ENCODE measurements around the gene TGFBR2. TPM values are rescaled to one million over a fixed set of nuclear protein-coding genes. Genes with fewer than 3 reads are reported as not detected.

TGFBR2 gene
- polyA plus RNA-seq, 3 donors = 46.6 to 60.3 (median 57.0) TPM

DNA sequence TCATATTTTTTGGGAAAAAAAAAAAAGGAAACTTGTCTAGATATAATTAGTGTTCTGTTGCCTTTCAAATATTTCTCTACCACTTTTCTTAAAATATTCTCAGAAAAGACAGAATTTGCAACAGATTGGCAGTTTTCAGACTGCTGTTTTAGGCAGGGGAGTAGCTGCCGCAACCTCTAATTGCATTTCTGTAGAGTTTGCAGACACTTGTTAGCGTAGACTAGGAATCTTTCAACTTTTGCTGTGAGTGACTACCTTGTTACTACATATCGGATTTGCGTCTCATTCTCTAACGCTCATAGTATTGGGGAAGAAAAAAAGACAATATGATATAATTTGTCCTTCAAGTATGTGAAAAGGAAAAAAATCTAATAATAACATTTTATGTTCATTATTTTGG lies 10.7 kb downstream of the TGFBR2 start:
- Histone ChIP-seq H3K36me3 (replicated peaks in 1 of 2; ENCODE audit: control insufficient read depth in 1 of 2, insufficient read depth in 2 of 2, low read length in 2 of 2) (no peaks in the 10 kb centered on the region), H3K4me3 (replicated peaks in 1 of 3; ENCODE audit: low read depth in 2 of 3, low read length in 3 of 3) (no peak overlapping the region), H3K9me3 (replicated peaks in 1 of 2; ENCODE audit: control insufficient read depth in 1 of 2, insufficient read depth in 1 of 2, low read length in 2 of 2) (no peaks in the 10 kb centered on the region), H3K9ac (ENCODE audit: insufficient read depth, low read length, poor library complexity, severe bottlenecking) (no peak overlapping the region), H3K27me3 (ENCODE audit: control insufficient read depth in 2 of 2, insufficient read depth in 2 of 2, low read length in 2 of 2) (no peaks in the 10 kb centered on the region), H4K20me1 (ENCODE audit: insufficient read depth, low read length) (peaks cover 100% of the 10 kb centered on the region), H3K4me1 (ENCODE audit: control insufficient read depth in 1 of 2, insufficient read depth in 2 of 2, low read length in 2 of 2) (peaks cover 55 to 64% of the 10 kb centered on the region in 2 donors), H3K4me2 (replicated peaks; ENCODE audit: extremely low read depth, low read length, poor library complexity, severe bottlenecking) (no peak overlapping the region), H2AFZ (ENCODE audit: insufficient read depth, low read depth, low read length, poor library complexity, severe bottlenecking) (no peak overlapping the region), H3K79me2 (ENCODE audit: insufficient read depth, low read length) (peaks cover 100% of the 10 kb centered on the region), H3K27ac (ENCODE audit: low read depth in 1 of 2, low read length in 2 of 2) (no peak overlapping the region)
- Mint-ChIP-seq H3K27me3 (ENCODE audit: low read depth in 3 of 3) (no peaks in the 10 kb centered on the region), H3K4me3 (no peak overlapping the region), H3K36me3 (peaks cover 34 to 39% of the 10 kb centered on the region in 2 donors), H3K27ac (no peak overlapping the region), H3K4me1 (peaks cover 87% of the 10 kb centered on the region), H3K9me3 (no peaks in the 10 kb centered on the region)
- no peak for TF ChIP-seq CTCF (IDR thresholded peaks at IDR 0.05)
- 100% methylated on average over 1 of the region's 5 CpGs for WGBS (ENCODE audit: insufficient coverage)
- intact Hi-C loops (cut with micrococcal nuclease) = no loop called here
- no peak for DNase-seq

GRCh38 chr3:30617653-30618052 lies 11.3 kb downstream of the TGFBR2 start:
- no peak for DNase-seq
- intact Hi-C loops (cut with micrococcal nuclease) = no loop called here
- H3K4me2 ChIP-seq (replicated peaks; ENCODE audit: extremely low read depth, low read length, poor library complexity, severe bottlenecking) = no peak overlapping the region
- no peak overlapping the region for H2AFZ ChIP-seq (ENCODE audit: insufficient read depth, low read depth, low read length, poor library complexity, severe bottlenecking)
- no peak overlapping the region for H3K9ac ChIP-seq (ENCODE audit: insufficient read depth, low read length, poor library complexity, severe bottlenecking)
- H3K9me3 ChIP-seq (replicated peaks in 1 of 2; ENCODE audit: control insufficient read depth in 1 of 2, insufficient read depth in 1 of 2, low read length in 2 of 2) = no peaks in the 10 kb centered on the region
- WGBS (ENCODE audit: insufficient coverage) = no CpG with 5 or more reads among the region's 2 CpGs
- peaks cover 32 to 42% of the 10 kb centered on the region in 2 donors for H3K36me3 Mint-ChIP-seq
- no peaks in the 10 kb centered on the region for H3K27me3 Mint-ChIP-seq (ENCODE audit: low read depth in 3 of 3)
- H3K4me1 ChIP-seq (ENCODE audit: control insufficient read depth in 1 of 2, insufficient read depth in 2 of 2, low read length in 2 of 2) = peaks cover 55 to 64% of the 10 kb centered on the region in 2 donors
- H3K27ac Mint-ChIP-seq = peak overlapping the region in 1 of 7 donors; percentile 8
- TF ChIP-seq CTCF (IDR thresholded peaks at IDR 0.05) = no peak
- H4K20me1 ChIP-seq (ENCODE audit: insufficient read depth, low read length) = peaks cover 100% of the 10 kb centered on the region
- no peak overlapping the region for H3K4me3 Mint-ChIP-seq
- H3K27ac ChIP-seq (ENCODE audit: low read depth in 1 of 2, low read length in 2 of 2) = peak overlapping the region in 1 of 2 donors; percentile 14
- no peaks in the 10 kb centered on the region for H3K36me3 ChIP-seq (replicated peaks in 1 of 2; ENCODE audit: control insufficient read depth in 1 of 2, insufficient read depth in 2 of 2, low read length in 2 of 2)
- H3K9me3 Mint-ChIP-seq = no peaks in the 10 kb centered on the region
- H3K4me1 Mint-ChIP-seq = peaks cover 87% of the 10 kb centered on the region
- H3K4me3 ChIP-seq (replicated peaks in 1 of 3; ENCODE audit: low read depth in 2 of 3, low read length in 3 of 3) = no peak overlapping the region
- H3K27me3 ChIP-seq (ENCODE audit: control insufficient read depth in 2 of 2, insufficient read depth in 2 of 2, low read length in 2 of 2) = no peaks in the 10 kb centered on the region
- peaks cover 100% of the 10 kb centered on the region for H3K79me2 ChIP-seq (ENCODE audit: insufficient read depth, low read length)

All from CD14-positive monocyte (primary cell).